ENCODE results near the gene UBR2.

- TF ChIP-seq CTCF (IDR thresholded peaks at IDR 0.05) (no peak), POLR2A (IDR thresholded peaks at IDR 0.05) (no peak)
Observed at GRCh38 chr6:42615518-42615917, 51.7 kb downstream of the UBR2 start.

All from lower leg skin (tissue), 3 donors.